SK-N-SH (cell line): ENCODE results near the gene CDKL5. TPM values are rescaled to one million over a fixed set of nuclear protein-coding genes. Genes with fewer than 3 reads are reported as not detected.

Experiments used
- CTCF ChIA-PET: fragments of 300-600, 350-600 bp; formaldehyde crosslinking; extraction: SDS; loops from one replicate; lab custom pipeline; 2021; lab: Yijun Ruan, JAX
- POLR2A ChIA-PET: fragments of 350-600 bp; sonication (Branson Sonifier 250); formaldehyde crosslinking; extraction: SDS; loops from one replicate; lab custom pipeline; 2020; ENCODE audit warnings: antibody characterized with exemption, inconsistent platforms; lab: Yijun Ruan, JAX
- DNase-seq: peaks from one replicate; pipeline ENCODE4 v3.0.0; 2012
- H2AFZ ChIP-seq: fragments of 200-600 bp; sonication (generic); 2 replicates; pipeline ENCODE4 v1.8.1; 2016; ENCODE audit warnings: antibody characterized with exemption, mild to moderate bottlenecking, low read depth
- H3F3A ChIP-seq: fragments of 200-600 bp; sonication (generic); replicated peaks from 2 replicates; pipeline ENCODE3; 2016; ENCODE audit warnings: antibody characterized with exemption, mild to moderate bottlenecking; ENCODE audit not compliant: insufficient read depth
- H3K27ac ChIP-seq, 2 experiments: fragments of 200-500 bp in 1 of 2; fragments of 200-600 bp in 1 of 2; sonication (Bioruptor generic) in 1 of 2; sonication (generic), shearing (Covaris generic) in 1 of 2; 2 replicates each; pipeline versions ENCODE4 v1.5.1 to v1.6.1; 2014 to 2016; ENCODE audit warnings: low read depth in 2 of 2, inconsistent platforms in 1 of 2, low read length in 1 of 2, mild to moderate bottlenecking in 1 of 2, mixed read lengths in 1 of 2
- H3K27me3 ChIP-seq: fragments of 200-600 bp; sonication (generic), shearing (Covaris generic); 2 replicates; pipeline ENCODE4 v1.6.1; 2016; ENCODE audit warnings: mixed run types; ENCODE audit not compliant: insufficient read depth
- H3K36me3 ChIP-seq, 2 experiments: fragments of 200-500 bp in 1 of 2; fragments of 200-600 bp in 1 of 2; sonication (Bioruptor generic) in 1 of 2; sonication (generic) in 1 of 2; replicated peaks in 1 of 2; 2 replicates each; pipeline versions ENCODE3 to v1.5.1; 2014 to 2016; ENCODE audit warnings: low read length in 1 of 2, mild to moderate bottlenecking in 1 of 2; ENCODE audit not compliant: insufficient read depth in 2 of 2, control insufficient read depth in 1 of 2
- H3K4me1 ChIP-seq, 2 experiments: fragments of 200-500 bp in 1 of 2; fragments of 200-600 bp in 1 of 2; sonication (Bioruptor generic) in 1 of 2; sonication (generic), shearing (Covaris generic) in 1 of 2; 2 replicates each; pipeline versions ENCODE4 v1.5.1 to v1.6.1; 2014 to 2016; ENCODE audit warnings: low read depth in 1 of 2, low read length in 1 of 2, mixed run types in 1 of 2; ENCODE audit not compliant: insufficient read depth in 2 of 2, control insufficient read depth in 1 of 2
- H3K4me2 ChIP-seq: fragments of 200-600 bp; sonication (generic), shearing (Covaris generic); 2 replicates; pipeline ENCODE4 v1.6.1; 2017; ENCODE audit warnings: mixed run types
- H3K4me3 ChIP-seq, 2 experiments: fragments of 200-500 bp in 1 of 2; fragments of 200-600 bp in 1 of 2; sonication (Bioruptor generic) in 1 of 2; sonication (generic), shearing (Covaris generic) in 1 of 2; 2 replicates each; pipeline versions ENCODE4 v1.5.1 to v1.8.1; 2014 to 2016; ENCODE audit warnings: low read depth in 2 of 2, inconsistent platforms in 1 of 2, low read length in 1 of 2, mild to moderate bottlenecking in 1 of 2, mixed read lengths in 1 of 2, moderate library complexity in 1 of 2
- H3K79me2 ChIP-seq: fragments of 200-600 bp; sonication (generic); 2 replicates; pipeline ENCODE4 v1.8.1; 2017; ENCODE audit warnings: mild to moderate bottlenecking; ENCODE audit not compliant: insufficient read depth
- H3K9ac ChIP-seq: fragments of 200-600 bp; sonication (generic); 2 replicates; pipeline ENCODE4 v1.6.1; 2017; ENCODE audit warnings: mixed run types
- H3K9me2 ChIP-seq: fragments of 200-600 bp; sonication (generic); 2 replicates; pipeline ENCODE4 v1.6.1; 2017; ENCODE audit warnings: mixed run types
- H3K9me3 ChIP-seq: fragments of 200-600 bp; sonication (generic); 2 replicates; pipeline ENCODE4 v1.6.1; 2017; ENCODE audit warnings: mixed run types, mild to moderate bottlenecking, moderate library complexity
- H4K20me1 ChIP-seq: fragments of 200-600 bp; sonication (generic); 2 replicates; pipeline ENCODE4 v1.6.1; 2017; ENCODE audit warnings: mild to moderate bottlenecking, mixed run types; ENCODE audit not compliant: insufficient read depth
- CTCF ChIP-seq: fragments of 200-600 bp; sonication (generic); IDR thresholded peaks from 2 replicates; pipeline ENCODE4 v1.6.1; 2017; ENCODE audit warnings: antibody characterized with exemption, mild to moderate bottlenecking, moderate library complexity
- ELF1 ChIP-seq: IDR thresholded peaks from 2 replicates; pipeline ENCODE4 v1.4.0; 2012
- FOXJ3 ChIP-seq: sonication (generic); formaldehyde crosslinking; IDR thresholded peaks from 2 replicates; pipeline ENCODE4 v1.5.1; 2020; ENCODE audit warnings: mild to moderate bottlenecking, missing genetic modification reagents
- JUND ChIP-seq: IDR thresholded peaks from 2 replicates; pipeline ENCODE4 v1.4.0; 2012
- MEF2A ChIP-seq: IDR thresholded peaks from 2 replicates; pipeline ENCODE4 v1.4.0; 2012; ENCODE audit warnings: low read depth, borderline replicate concordance
- NFIC ChIP-seq: IDR thresholded peaks from 2 replicates; pipeline ENCODE4 v1.4.0; 2012; ENCODE audit warnings: borderline replicate concordance
- PBX3 ChIP-seq: IDR thresholded peaks from 2 replicates; pipeline ENCODE4; 2012
- RAD21 ChIP-seq: IDR thresholded peaks from 2 replicates; pipeline ENCODE4 v1.6.1; 2012; ENCODE audit warnings: mild to moderate bottlenecking, low read length
- RCOR1 ChIP-seq: fragments of 150-350 bp; IDR thresholded peaks from 2 replicates; pipeline ENCODE4 v1.6.1; 2017; ENCODE audit warnings: antibody characterized with exemption, low read length
- REST ChIP-seq: IDR thresholded peaks from 2 replicates; pipeline ENCODE4 v1.6.1; 2012; ENCODE audit warnings: mild to moderate bottlenecking, low read depth, low read length, moderate library complexity
- SIN3A ChIP-seq: IDR thresholded peaks from 2 replicates; pipeline ENCODE4 v1.6.1; 2012; ENCODE audit warnings: low read depth, mild to moderate bottlenecking, low read length, moderate library complexity, borderline replicate concordance
- TAF1 ChIP-seq: IDR thresholded peaks from 2 replicates; pipeline ENCODE4 v1.6.1; 2012; ENCODE audit warnings: low read depth, mild to moderate bottlenecking, low read length, moderate library complexity, borderline replicate concordance
- TEAD4 ChIP-seq: IDR thresholded peaks from 2 replicates; pipeline ENCODE4 v1.4.0; 2012; ENCODE audit warnings: mild to moderate bottlenecking, borderline replicate concordance; ENCODE audit not compliant: insufficient read depth
- WGBS: methylation state at CpG from one replicate; pipeline ENCODE4 v1.1.6; 2017; ENCODE audit warnings: low lambda C conversion rate; 5-methylcytosine and 5-hydroxymethylcytosine counted together
- polyA plus RNA-seq, 3 experiments: library from polyadenylated mRNA; depleted of rRNA; stranded (reverse); fragments of >200 nt; gene quantifications; 2 replicates each; pipeline ENCODE4 v1.2.3, GENCODE V29; 2012

Gene CDKL5
- polyA plus RNA-seq, 1 of the 3 experiments (the other 2 are of a cell fraction) = 1.3 TPM

- Histone ChIP-seq H4K20me1 (no peaks in the 10 kb centered on the region), H3K27me3 (no peaks in the 10 kb centered on the region; the same call in 1 of the 2 replicates), H3F3A (no peaks in the 10 kb centered on the region), H3K9me2 (no peaks in the 10 kb centered on the region), H3K36me3 (no peaks in the 10 kb centered on the region), H2AFZ (no peak overlapping the region), H3K4me1 (peaks cover 0 to 3% of the 10 kb centered on the region in 2 experiments; a peak in 1 of 4 replicates), H3K4me2 (no peak overlapping the region), H3K27ac (no peak overlapping the region), H3K79me2 (no peaks in the 10 kb centered on the region)
- no peak for DNase-seq
- TF ChIP-seq REST = no peak
- TF ChIP-seq, all 33 proteins: peak for 0
- 69% methylated on average over 15 of the region's 15 CpGs for WGBS
- Histone ChIP-seq H3K4me3 (no peak overlapping the region), H3K9ac (no peak overlapping the region), H3K9me3 (no peaks in the 10 kb centered on the region)
- CTCF ChIA-PET = interaction anchor here (1.3 kb wide), 1 partner anchor 232 kb away, joined by 3 read pairs; no protein-coding TSS in a partner anchor
- POLR2A ChIA-PET = no interaction called here
These were observed 241.2 kb downstream of the CDKL5 start for GRCh38 chrX:18666614-18667013.

- Histone ChIP-seq H3K9ac (no peak overlapping the region), H3K9me2 (no peaks in the 10 kb centered on the region), H3K27ac (no peak overlapping the region), H2AFZ (no peak overlapping the region), H3K79me2 (no peaks in the 10 kb centered on the region), H3K9me3 (no peaks in the 10 kb centered on the region), H3K4me1 (peaks cover 0 to 3% of the 10 kb centered on the region in 2 experiments; a peak in 1 of 4 replicates), H3K4me2 (no peak overlapping the region), H4K20me1 (no peaks in the 10 kb centered on the region), H3K36me3 (no peaks in the 10 kb centered on the region), H3K27me3 (no peaks in the 10 kb centered on the region; the same call in 1 of the 2 replicates), H3K4me3 (no peak overlapping the region), H3F3A (no peaks in the 10 kb centered on the region)
- ChIA-PET POLR2A (no interaction called here), CTCF (interaction anchor here (1.3 kb wide), 1 partner anchor 230 kb away, joined by 3 read pairs; no protein-coding TSS in a partner anchor)
- DNase-seq = no peak
- WGBS = 70% methylated on average over 15 of the region's 15 CpGs
- no peak for TF ChIP-seq JUND
These were observed 242.8 kb downstream of the CDKL5 start for GRCh38 chrX:18668071-18668835.

GRCh38 chrX:18672008-18672407 lies 246.6 kb downstream of the CDKL5 start, which contains the start of gene RS1:
RS1 (minus strand) TSS chrX:18672108; CDS start chrX:18672068, 40 bp downstream.
- no peak within 1 kb of the TSS for H3K9ac ChIP-seq
- 67% methylated on average over 10 of the region's 10 CpGs for WGBS

More at GRCh38 chrX:18672008-18672407, 246.6 kb downstream of the CDKL5 start, which contains the start of gene RS1:
- TF ChIP-seq TEAD4 (no peak), NFIC (no peak), TAF1 (no peak), SIN3A (no peak), ELF1 (no peak), CTCF (no peak), PBX3 (no peak), MEF2A (no peak), RCOR1 (no peak), FOXJ3 (no peak), RAD21 (no peak)
- Histone ChIP-seq H3K9me2 (no peaks in the 10 kb centered on the region), H3K36me3 (no peaks in the 10 kb centered on the region), H3K27ac (no peak within 1 kb of the TSS), H3K27me3 (no peaks in the 10 kb centered on the region), H4K20me1 (no peaks in the 10 kb centered on the region), H3K9me3 (no peaks in the 10 kb centered on the region), H3K4me1 (peaks cover 0 to 12% of the 10 kb centered on the region in 2 experiments; a peak in 2 of 4 replicates), H3F3A (no peaks in the 10 kb centered on the region), H3K4me3 (no peak within 1 kb of the TSS), H2AFZ (no peak within 1 kb of the TSS), H3K79me2 (no peaks in the 10 kb centered on the region), H3K4me2 (no peak within 1 kb of the TSS)
- CTCF ChIA-PET = no interaction called here
- POLR2A ChIA-PET = no interaction called here
- no peak for DNase-seq
